GM18499 (cell line): ENCODE data around the gene MGAT5B.

Source experiments
- ATAC-seq: cut with Tn5 transposase; IDR thresholded peaks from one replicate; pipeline ENCODE4 v1.9.1; 2021; ENCODE audit warnings: moderate number of reproducible peaks; ENCODE audit not compliant: insufficient read depth, unreplicated experiment

MGAT5B gene

GRCh38 chr17:76923491-76923890 is 55.3 kb downstream of the MGAT5B start:
- ATAC-seq = no peak

- no peak for ATAC-seq
These were observed 56.4 kb downstream of the MGAT5B start for GRCh38 chr17:76924345-76925342.

GRCh38 chr17:76925441-76925891 is 57.3 kb downstream of the MGAT5B start:
- no peak for ATAC-seq

- no peak for ATAC-seq
These were observed 58.1 kb downstream of the MGAT5B start for GRCh38 chr17:76926237-76926866.

GRCh38 chr17:76927577-76927976 is 59.4 kb downstream of the MGAT5B start:
- no peak for ATAC-seq

GRCh38 chr17:76927982-76928381 is 59.8 kb downstream of the MGAT5B start:
- no peak for ATAC-seq

GRCh38 chr17:76929148-76929547 is 60.9 kb downstream of the MGAT5B start:
- ATAC-seq = no peak

GRCh38 chr17:76929601-76930000 is 61.4 kb downstream of the MGAT5B start:
- ATAC-seq = no peak

GRCh38 chr17:76930107-76930506 is 61.9 kb downstream of the MGAT5B start:
- no peak for ATAC-seq

- no peak for ATAC-seq
These were observed 64.5 kb downstream of the MGAT5B start for GRCh38 chr17:76932402-76933333.

GRCh38 chr17:76934561-76935320 is 66.5 kb downstream of the MGAT5B start:
- no peak for ATAC-seq

- no peak for ATAC-seq
These were observed 67.1 kb downstream of the MGAT5B start for GRCh38 chr17:76935331-76935730.

- no peak for ATAC-seq
These were observed 69.0 kb downstream of the MGAT5B start for GRCh38 chr17:76937238-76937637.

- no peak for ATAC-seq
These were observed 69.8 kb downstream of the MGAT5B start for GRCh38 chr17:76938009-76938408.

- no peak for ATAC-seq
These were observed 72.1 kb downstream of the MGAT5B start for GRCh38 chr17:76940295-76940694.

- no peak for ATAC-seq
These were observed 72.6 kb downstream of the MGAT5B start for GRCh38 chr17:76940738-76941350.

GRCh38 chr17:76943202-76943601 is 75.0 kb downstream of the MGAT5B start:
- no peak for ATAC-seq

- no peak for ATAC-seq
These were observed 75.6 kb downstream of the MGAT5B start for GRCh38 chr17:76943781-76944213.

GRCh38 chr17:76944477-76944876 is 76.3 kb downstream of the MGAT5B start:
- ATAC-seq = no peak
